ENCODE measurements around the gene PRTG.
"Not testable (repeated sequence)": the region's sequence is repeated elsewhere in the genome, so short reads cannot be mapped to it uniquely, and the experiment has no call there.

Gene PRTG

GRCh38 chr15:55734641-55735040 is 8.3 kb downstream of the PRTG start:
- no peak overlapping the region for H3K4me3 ChIP-seq (ENCODE audit: low read length)
- no peaks in the 10 kb centered on the region for H3K79me2 ChIP-seq (ENCODE audit: low read length)
- H3K27me3 ChIP-seq (ENCODE audit: low read depth, low read length) = no peaks in the 10 kb centered on the region
- no peak overlapping the region for H2AFZ ChIP-seq (ENCODE audit: low read depth, low read length)
- no peak overlapping the region for H3K9ac ChIP-seq (ENCODE audit: low read length)
- H3K36me3 ChIP-seq (replicated peaks; ENCODE audit: low read depth, low read length) = no peaks in the 10 kb centered on the region
- no peaks in the 10 kb centered on the region for H4K20me1 ChIP-seq (ENCODE audit: insufficient read depth, low read length)
- H3K27ac ChIP-seq (ENCODE audit: low read length) = no peak overlapping the region
- H3K4me2 ChIP-seq (ENCODE audit: low read length) = no peak overlapping the region
- H3K9me3 ChIP-seq (ENCODE audit: insufficient read depth, low read length) = no peaks in the 10 kb centered on the region
- no peaks in the 10 kb centered on the region; the same call in 1 of the 2 replicates for H3K4me1 ChIP-seq (ENCODE audit: low read length)
- TF ChIP-seq CTCF (IDR thresholded peaks at IDR 0.05; ENCODE audit: low read depth, low read length) (no peak), EZH2phosphoT487 (IDR thresholded peaks at IDR 0.05; ENCODE audit: low read depth) (no peak)

- not testable (repeated sequence) for H4K20me1 ChIP-seq (ENCODE audit: insufficient read depth, low read length); H3K4me2 ChIP-seq (ENCODE audit: low read length); H3K79me2 ChIP-seq (ENCODE audit: low read length); H2AFZ ChIP-seq (ENCODE audit: low read depth, low read length); H3K27ac ChIP-seq (ENCODE audit: low read length); H3K4me3 ChIP-seq (ENCODE audit: low read length); H3K36me3 ChIP-seq (replicated peaks; ENCODE audit: low read depth, low read length); H3K4me1 ChIP-seq (ENCODE audit: low read length); H3K9me3 ChIP-seq (ENCODE audit: insufficient read depth, low read length); H3K9ac ChIP-seq (ENCODE audit: low read length); H3K27me3 ChIP-seq (ENCODE audit: low read depth, low read length)
These were observed 9.5 kb downstream of the PRTG start for GRCh38 chr15:55733461-55733860.

GRCh38 chr15:55721554-55722185 is 21.3 kb downstream of the PRTG start:
- TF ChIP-seq EZH2phosphoT487 (IDR thresholded peaks at IDR 0.05; ENCODE audit: low read depth) (no peak), CTCF (IDR thresholded peaks at IDR 0.05; ENCODE audit: low read depth, low read length) (no peak)
- no peaks in the 10 kb centered on the region for H3K79me2 ChIP-seq (ENCODE audit: low read length)

GRCh38 chr15:55715355-55716076 is 27.4 kb downstream of the PRTG start:
- H2AFZ ChIP-seq (ENCODE audit: low read depth, low read length) = no peak overlapping the region
- H3K27me3 ChIP-seq (ENCODE audit: low read depth, low read length) = no peaks in the 10 kb centered on the region; the same call in 1 of the 2 replicates
- H3K9ac ChIP-seq (ENCODE audit: low read length) = no peak overlapping the region
- no peaks in the 10 kb centered on the region for H3K4me1 ChIP-seq (ENCODE audit: low read length)
- H3K4me3 ChIP-seq (ENCODE audit: low read length) = no peak overlapping the region
- H3K4me2 ChIP-seq (ENCODE audit: low read length) = no peak overlapping the region
- no peak overlapping the region for H3K27ac ChIP-seq (ENCODE audit: low read length)
- no peaks in the 10 kb centered on the region for H3K79me2 ChIP-seq (ENCODE audit: low read length)
- no peaks in the 10 kb centered on the region for H3K9me3 ChIP-seq (ENCODE audit: insufficient read depth, low read length)
- no peaks in the 10 kb centered on the region for H3K36me3 ChIP-seq (replicated peaks; ENCODE audit: low read depth, low read length)
- TF ChIP-seq CTCF (IDR thresholded peaks at IDR 0.05; ENCODE audit: low read depth, low read length) (no peak), EZH2phosphoT487 (IDR thresholded peaks at IDR 0.05; ENCODE audit: low read depth) (no peak)
- H4K20me1 ChIP-seq (ENCODE audit: insufficient read depth, low read length) = no peaks in the 10 kb centered on the region

More at GRCh38 chr15:55721554-55722185, 21.3 kb downstream of the PRTG start:
- H3K4me2 ChIP-seq (ENCODE audit: low read length) = no peak overlapping the region
- no peaks in the 10 kb centered on the region for H3K27me3 ChIP-seq (ENCODE audit: low read depth, low read length)
- no peaks in the 10 kb centered on the region for H4K20me1 ChIP-seq (ENCODE audit: insufficient read depth, low read length)
- H3K9me3 ChIP-seq (ENCODE audit: insufficient read depth, low read length) = no peaks in the 10 kb centered on the region
- no peaks in the 10 kb centered on the region for H3K36me3 ChIP-seq (replicated peaks; ENCODE audit: low read depth, low read length)
- H3K27ac ChIP-seq (ENCODE audit: low read length) = no peak overlapping the region
- H3K4me3 ChIP-seq (ENCODE audit: low read length) = no peak overlapping the region
- no peaks in the 10 kb centered on the region for H3K4me1 ChIP-seq (ENCODE audit: low read length)
- no peak overlapping the region for H2AFZ ChIP-seq (ENCODE audit: low read depth, low read length)
- no peak overlapping the region for H3K9ac ChIP-seq (ENCODE audit: low read length)

Data from OCI-LY3 (cell line).